K562 (cell line): ENCODE results near the gene DLL4. TPM values are rescaled to one million over a fixed set of nuclear protein-coding genes. Genes with fewer than 3 reads are reported as not detected.

Source experiments
- ATAC-seq: fragments of 200-7000 bp; cut with Tn5 transposase; 3 replicates; pipeline ENCODE4 v1.9.1; 2020; ENCODE audit warnings: moderate library complexity
- BruUV-seq: library from RNA; stranded (reverse); fragments of 400-500 nt; replicated peaks from 2 replicates; lab custom pipeline; 2021; lab: Mats Ljungman, UMichigan
- CTCF ChIA-PET: fragments of 300-600 bp; formaldehyde crosslinking; extraction: SDS; loops from one replicate; lab custom pipeline; 2021; ENCODE audit warnings: low intra/inter-chr PET ratio; lab: Yijun Ruan, JAX
- POLR2A ChIA-PET: fragments of 300-600, 350-650 bp; sonication (Branson Sonifier 250); formaldehyde crosslinking; extraction: SDS; loops from one replicate; lab custom pipeline; 2021; ENCODE audit warnings: antibody characterized with exemption, inconsistent platforms; lab: Yijun Ruan, JAX
- DNase-seq, 4 experiments: peaks; one replicate each; pipeline versions ENCODE4 v3.0.0 to v3.0.0-alpha.2; 2011 to 2018; ENCODE audit warnings: low spot score in 3 of 4, mixed read lengths in 3 of 4; ENCODE audit errors: extremely low read depth in 1 of 4
- FAIRE-seq: peaks from 2 replicates; lab custom pipeline; 2011; peaks lifted over from hg19 to GRCh38; lab: Jason Lieb, UNC
- H2AFZ ChIP-seq: 2 replicates; pipeline ENCODE4 v1.6.0; 2011; ENCODE audit warnings: low read depth, low read length, control low read depth, inconsistent platforms
- H3K27ac ChIP-seq: fragments of 200-600 bp; 3 replicates; pipeline ENCODE4 v1.8.0; 2011; ENCODE audit warnings: low read depth, mild to moderate bottlenecking, control low read depth, inconsistent platforms, low read length, moderate library complexity, mixed read lengths; ENCODE audit errors: extremely low read depth
- H3K27me3 ChIP-seq, 2 experiments: fragments of 300-600 bp in 1 of 2; 2 replicates in 1 of 2; 3 replicates in 1 of 2; pipeline versions ENCODE4 v1.6.0 to v1.8.0; 2011; ENCODE audit warnings: inconsistent platforms in 2 of 2, low read length in 2 of 2, mild to moderate bottlenecking in 1 of 2, mixed read lengths in 1 of 2, moderate library complexity in 1 of 2; ENCODE audit not compliant: control insufficient read depth in 2 of 2, insufficient read depth in 2 of 2
- H3K36me3 ChIP-seq: fragments of 300-600 bp; 3 replicates; pipeline ENCODE4 v1.8.0; 2011; ENCODE audit warnings: mild to moderate bottlenecking, low read length, inconsistent platforms; ENCODE audit not compliant: control insufficient read depth, insufficient read depth
- H3K4me1 ChIP-seq, 2 experiments: fragments of 200-600 bp in 1 of 2; replicated peaks in 1 of 2; 2 replicates in 1 of 2; 3 replicates in 1 of 2; pipeline versions ENCODE4 v1.5.1 to v1.8.0; 2011; ENCODE audit warnings: inconsistent platforms in 2 of 2, low read length in 2 of 2, mild to moderate bottlenecking in 1 of 2, mixed read lengths in 1 of 2, moderate library complexity in 1 of 2; ENCODE audit not compliant: control insufficient read depth in 2 of 2, insufficient read depth in 2 of 2
- H3K4me2 ChIP-seq: 2 replicates; pipeline ENCODE4 v1.6.1; 2011; ENCODE audit warnings: low read length, control low read depth, inconsistent platforms, mixed read lengths; ENCODE audit not compliant: insufficient read depth
- H3K4me3 ChIP-seq: fragments of 200-600 bp; sonication (generic), shearing (Covaris generic); 2 replicates; pipeline ENCODE4 v1.5.1; 2016; ENCODE audit warnings: control low read depth, inconsistent platforms
- H3K79me2 ChIP-seq: fragments of 200-600 bp; 3 replicates; pipeline ENCODE4 v1.8.0; 2011; ENCODE audit warnings: low read length, inconsistent platforms; ENCODE audit not compliant: control insufficient read depth, insufficient read depth
- H3K9ac ChIP-seq, 2 experiments: 2 replicates each; pipeline versions ENCODE4 v1.6.0 to v1.6.1; 2011; ENCODE audit warnings: low read depth in 2 of 2, low read length in 2 of 2, control low read depth in 1 of 2, inconsistent platforms in 1 of 2, mild to moderate bottlenecking in 1 of 2, mixed read lengths in 1 of 2; ENCODE audit not compliant: insufficient read depth in 1 of 2
- H3K9me1 ChIP-seq: one replicate; pipeline ENCODE4 v1.6.0; 2011; ENCODE audit warnings: inconsistent platforms, mild to moderate bottlenecking, low read length, moderate library complexity; ENCODE audit not compliant: control insufficient read depth, insufficient read depth
- H3K9me3 ChIP-seq: replicated peaks from 2 replicates; pipeline ENCODE4 v1.5.1; 2011; ENCODE audit warnings: low read depth, low read length, inconsistent platforms; ENCODE audit not compliant: control insufficient read depth, insufficient read depth
- H4K20me1 ChIP-seq: replicated peaks from 2 replicates; pipeline ENCODE4 v1.6.1; 2011; ENCODE audit warnings: low read length, inconsistent platforms, mixed read lengths; ENCODE audit not compliant: control insufficient read depth, insufficient read depth
- ASH1L ChIP-seq: fragments of 450-650 bp; IDR thresholded peaks from 2 replicates; pipeline ENCODE4 v1.6.1; 2018; ENCODE audit warnings: borderline replicate concordance, mild to moderate bottlenecking, low read depth; ENCODE audit not compliant: partially characterized antibody
- CBX8 ChIP-seq: fragments of 200-600 bp; sonication (generic); IDR thresholded peaks from 2 replicates; pipeline ENCODE4 v1.6.1; 2012; ENCODE audit warnings: borderline replicate concordance, mixed run types, low read depth, mild to moderate bottlenecking, moderate library complexity, mixed read lengths, low read length, control low read depth, inconsistent platforms; ENCODE audit not compliant: poor library complexity, severe bottlenecking; ENCODE audit errors: extremely low read depth
- CTBP1 ChIP-seq: fragments of 450-650 bp; IDR thresholded peaks from 2 replicates; pipeline ENCODE4 v1.6.1; 2016; ENCODE audit warnings: borderline replicate concordance
- FOXK2 ChIP-seq, 2 experiments: fragments of 450-650 bp; IDR thresholded peaks in 1 of 2; conservative IDR thresholded peaks in 1 of 2; 2 replicates each; pipeline ENCODE4 v1.6.1; 2016; ENCODE audit warnings: low read depth in 2 of 2, mild to moderate bottlenecking in 1 of 2
- PCBP1 ChIP-seq: fragments of 200-400 bp; formaldehyde crosslinking; IDR thresholded peaks from 2 replicates; pipeline ENCODE4 v1.6.1; 2018; ENCODE audit warnings: mild to moderate bottlenecking, low read depth, low read length; ENCODE audit not compliant: poor library complexity, severe bottlenecking
- POLR2AphosphoS2 ChIP-seq: IDR thresholded peaks from 2 replicates; pipeline ENCODE4 v1.6.1; 2012; ENCODE audit warnings: low read length, improper control_type of control experiment
- SRSF1 ChIP-seq: fragments of 200-400 bp; formaldehyde crosslinking; IDR thresholded peaks from 2 replicates; pipeline ENCODE4 v1.6.1; 2017; ENCODE audit warnings: mild to moderate bottlenecking, low read depth, low read length, moderate library complexity
- TEAD1 ChIP-seq, 2 experiments: fragments of 450-650 bp in 1 of 2; sonication (generic) in 1 of 2; formaldehyde crosslinking; IDR thresholded peaks; 2 replicates each; pipeline versions ENCODE4 v1.4.0 to v1.8.0; 2020 to 2022; ENCODE audit warnings: mild to moderate bottlenecking in 2 of 2, missing genetic modification reagents in 1 of 2
- TFAP4 ChIP-seq: sonication (generic); formaldehyde crosslinking; IDR thresholded peaks from 2 replicates; pipeline ENCODE4 v1.8.0; 2022; ENCODE audit warnings: missing genetic modification reagents, mild to moderate bottlenecking, moderate library complexity, borderline replicate concordance
- YY1 ChIP-seq, 3 experiments: IDR thresholded peaks; 2 replicates each; pipeline ENCODE4 v1.6.1; 2011; ENCODE audit warnings: low read length in 2 of 3, mild to moderate bottlenecking in 2 of 3, moderate library complexity in 2 of 3, borderline replicate concordance in 1 of 3, control low read depth in 1 of 3, low read depth in 1 of 3; ENCODE audit not compliant: insufficient read depth in 3 of 3, insufficient replicate concordance in 2 of 3, control insufficient read depth in 1 of 3, insufficient read length in 1 of 3; ENCODE audit errors: extremely low read depth in 1 of 3
- ZNF444 ChIP-seq: fragments of 250-450 bp; sonication (Bioruptor Pico); IDR thresholded peaks from 2 replicates; pipeline ENCODE4 v1.4.0; 2020; ENCODE audit warnings: mild to moderate bottlenecking, moderate library complexity
- ZNF75A ChIP-seq: fragments of 450-650 bp; formaldehyde crosslinking; IDR thresholded peaks from 2 replicates; pipeline ENCODE4 v1.4.0; 2020; ENCODE audit warnings: mild to moderate bottlenecking
- WGBS: fragments of 100-300 bp; shearing (Covaris generic); methylation state at CpG from one replicate; pipeline ENCODE4 v1.1.6; 2016; ENCODE audit warnings: low coverage, mixed read lengths; ENCODE audit not compliant: insufficient coverage; ENCODE audit errors: missing lambda C conversion rate; 5-methylcytosine and 5-hydroxymethylcytosine counted together
- in situ Hi-C: fragments of 300-500 bp; cut with MboI; formaldehyde crosslinking; loops from 4 replicates; pipeline ENCODE4 v1.15.0; 2018; ENCODE audit warnings: inconsistent platforms, mixed read lengths
- intact Hi-C: fragments of 100-400 bp; cut with micrococcal nuclease; formaldehyde crosslinking; loops from 2 replicates; pipeline ENCODE4 v1.14.2; 2022
- polyA plus RNA-seq, 8 experiments: library from polyadenylated mRNA; depleted of rRNA in 4 of 8; stranded (reverse) in 5 of 8; unstranded in 3 of 8; fragments of >200 nt; fragmentation: Nextera tagmentation in 2 of 8; fragmentation: Illumina TruSeq in 1 of 8; extraction: Ambion mirVana in 2 of 8; extraction: Trizol in 1 of 8; gene quantifications; 2 replicates each; pipeline versions ENCODE4 v1.2.1 to v1.2.3, GENCODE V29; 2011 to 2014; ENCODE audit warnings: inconsistent platforms in 1 of 8, missing spikeins in 1 of 8
- total RNA-seq, 7 experiments: library from RNA; depleted of rRNA in 6 of 7; stranded (reverse); fragments of >200 nt in 6 of 7; fragmentation: Illumina TruSeq in 2 of 7; extraction: Trizol in 2 of 7; gene quantifications; 2 replicates each; pipeline versions ENCODE4 v1.2.1 to v1.2.3, GENCODE V29; 2011 to 2021; ENCODE audit warnings: low replicate concordance in 1 of 7
- TF ChIP-seq, protein P1 (sequence below), 3 experiments: IDR thresholded peaks in 2 of 3; conservative IDR thresholded peaks in 1 of 3; 2 replicates each; pipeline ENCODE4 v1.5.1; 2011 to 2012; ENCODE audit warnings: low read length in 3 of 3, mild to moderate bottlenecking in 3 of 3, control low read depth in 2 of 3, improper control_type of control experiment in 1 of 3, inconsistent platforms in 1 of 3, low read depth in 1 of 3, mixed read lengths in 1 of 3, moderate library complexity in 1 of 3; ENCODE audit not compliant: insufficient read depth in 2 of 3
- TF ChIP-seq, protein P2 (sequence below): fragments of 250-450 bp; sonication (Bioruptor Pico); IDR thresholded peaks from 2 replicates; pipeline ENCODE4 v1.5.0; 2020; ENCODE audit warnings: mild to moderate bottlenecking

Gene DLL4
- total and polyA plus RNA-seq, 9 of the 15 experiments (the other 6 are each of a cell fraction or from before 2014, with no cell fraction given) = 0.04 to 1.1 (median 0.41) TPM; not detected in 1

GRCh38 chr15:40929660-40930429 lies 705 bp downstream of the DLL4 start:
- Histone ChIP-seq H3K36me3 (no peaks in the 10 kb centered on the region), H3K4me1 (peaks cover 15 to 69% of the 10 kb centered on the region in 2 experiments), H3K27me3 (peaks cover 0 to 19% of the 10 kb centered on the region in 2 experiments; a peak in 2 of 5 replicates), H3K9me3 (no peaks in the 10 kb centered on the region), H3K4me3 (peak overlapping the region; percentile 54), H3K27ac (no peak overlapping the region), H3K9me1 (no peaks in the 10 kb centered on the region), H3K79me2 (no peaks in the 10 kb centered on the region), H3K4me2 (peak overlapping the region; percentile 75), H3K9ac (peak overlapping the region in 1 of 2 experiments; percentile 92; a peak in 2 of 4 replicates), H4K20me1 (0 out of 2 replicates have a peak, but pooled peaks cover 4% of the 10 kb centered on the region), H2AFZ (peak overlapping the region; percentile 94)
- ATAC-seq = peak; percentile 71
- BruUV-seq = no TSS peak
- POLR2A ChIA-PET = interaction anchor here (0.6 to 1.5 kb wide), 7 partner anchors 10 to 187 kb away, joined by 3 to 7 read pairs (median 3); partner anchors contain the start of gene INO80
- CTCF ChIA-PET = interaction anchor here (0.8 kb wide), 1 partner anchor 255 kb away, joined by 3 read pairs; no protein-coding TSS in a partner anchor
- in situ Hi-C loops = no loop called here
- FAIRE-seq = peak; percentile 46
- intact Hi-C loops = no loop called here
- WGBS = 2% methylated on average over 42 of the region's 56 CpGs
- DNase-seq = peak; percentile 39 to 71 (median 51)
- TF ChIP-seq ZNF444 (CRISPR knock-in tag) (no peak), YY1 (IDR thresholded peaks at IDR 0.05; ENCODE audit: borderline replicate concordance in 1 of 3, control insufficient read depth in 1 of 3, extremely low read depth in 1 of 3, insufficient read depth in 3 of 3, insufficient read length in 1 of 3, insufficient replicate concordance in 2 of 3, low read depth in 1 of 3, low read length in 2 of 3) (no peak), CTBP1 (peak; percentile 56; the same call in 1 of the 2 replicates), POLR2AphosphoS2 (no peak), CBX8 (no peak), TFAP4 (CRISPR knock-in tag) (peak; percentile 88), PCBP1 (peak; percentile 15), TEAD1 (CRISPR knock-in tag; IDR thresholded peaks at IDR 0.05) (0 out of 4 replicates have a peak, but pooled peaks of 1 of the 2 experiments have one; percentile 29), FOXK2 (conservative IDR thresholded peaks at IDR 0.05 in 1 of 2, IDR thresholded peaks at IDR 0.05 in 1 of 2; ENCODE audit: low read depth in 2 of 2) (no peak), SRSF1 (0 out of 2 replicates have a peak, but pooled peaks have one; percentile 23), ASH1L (no peak), ZNF75A (CRISPR knock-in tag) (no peak)
- TF ChIP-seq, protein P1, sequence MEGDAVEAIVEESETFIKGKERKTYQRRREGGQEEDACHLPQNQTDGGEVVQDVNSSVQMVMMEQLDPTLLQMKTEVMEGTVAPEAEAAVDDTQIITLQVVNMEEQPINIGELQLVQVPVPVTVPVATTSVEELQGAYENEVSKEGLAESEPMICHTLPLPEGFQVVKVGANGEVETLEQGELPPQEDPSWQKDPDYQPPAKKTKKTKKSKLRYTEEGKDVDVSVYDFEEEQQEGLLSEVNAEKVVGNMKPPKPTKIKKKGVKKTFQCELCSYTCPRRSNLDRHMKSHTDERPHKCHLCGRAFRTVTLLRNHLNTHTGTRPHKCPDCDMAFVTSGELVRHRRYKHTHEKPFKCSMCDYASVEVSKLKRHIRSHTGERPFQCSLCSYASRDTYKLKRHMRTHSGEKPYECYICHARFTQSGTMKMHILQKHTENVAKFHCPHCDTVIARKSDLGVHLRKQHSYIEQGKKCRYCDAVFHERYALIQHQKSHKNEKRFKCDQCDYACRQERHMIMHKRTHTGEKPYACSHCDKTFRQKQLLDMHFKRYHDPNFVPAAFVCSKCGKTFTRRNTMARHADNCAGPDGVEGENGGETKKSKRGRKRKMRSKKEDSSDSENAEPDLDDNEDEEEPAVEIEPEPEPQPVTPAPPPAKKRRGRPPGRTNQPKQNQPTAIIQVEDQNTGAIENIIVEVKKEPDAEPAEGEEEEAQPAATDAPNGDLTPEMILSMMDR (IDR thresholded peaks at IDR 0.05 in 2 of 3, conservative IDR thresholded peaks at IDR 0.05 in 1 of 3; ENCODE audit: insufficient read depth in 2 of 3, low read depth in 1 of 3, low read length in 3 of 3) = peak in 1 of 3 experiments; percentile 11; a peak in 1 of 6 replicates
- TF ChIP-seq, protein P2, sequence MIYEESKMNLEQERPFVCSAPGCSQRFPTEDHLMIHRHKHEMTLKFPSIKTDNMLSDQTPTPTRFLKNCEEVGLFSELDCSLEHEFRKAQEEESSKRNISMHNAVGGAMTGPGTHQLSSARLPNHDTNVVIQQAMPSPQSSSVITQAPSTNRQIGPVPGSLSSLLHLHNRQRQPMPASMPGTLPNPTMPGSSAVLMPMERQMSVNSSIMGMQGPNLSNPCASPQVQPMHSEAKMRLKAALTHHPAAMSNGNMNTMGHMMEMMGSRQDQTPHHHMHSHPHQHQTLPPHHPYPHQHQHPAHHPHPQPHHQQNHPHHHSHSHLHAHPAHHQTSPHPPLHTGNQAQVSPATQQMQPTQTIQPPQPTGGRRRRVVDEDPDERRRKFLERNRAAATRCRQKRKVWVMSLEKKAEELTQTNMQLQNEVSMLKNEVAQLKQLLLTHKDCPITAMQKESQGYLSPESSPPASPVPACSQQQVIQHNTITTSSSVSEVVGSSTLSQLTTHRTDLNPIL (CRISPR knock-in tag) = no peak
